Measurements from ENCODE around the gene ZHX3. TPM values are rescaled to one million over a fixed set of nuclear protein-coding genes. Genes with fewer than 3 reads are reported as not detected.

The ZHX3 gene
- total RNA-seq, 1 experiment from 2014 or later: 24.6 TPM

- H3K4me3 ChIP-seq (ENCODE audit: low read depth, low read length): no peak overlapping the region
- Mint-ChIP-seq H3K27ac (ENCODE audit: unreplicated experiment) (no peak overlapping the region), H3K27me3 (ENCODE audit: insufficient read depth, unreplicated experiment) (no peaks in the 10 kb centered on the region), H3K36me3 (ENCODE audit: insufficient read depth, unreplicated experiment) (peaks cover 76% of the 10 kb centered on the region), H3K4me3 (ENCODE audit: unreplicated experiment) (no peak overlapping the region), H3K4me1 (ENCODE audit: low read depth, unreplicated experiment) (no peaks in the 10 kb centered on the region), H3K9me3 (ENCODE audit: unreplicated experiment) (no peaks in the 10 kb centered on the region)
- no peaks in the 10 kb centered on the region for H3K9me3 ChIP-seq
- TF ChIP-seq CTCF (IDR thresholded peaks at IDR 0.05; ENCODE audit: insufficient read depth in 1 of 2, low read depth in 1 of 2, low read length in 1 of 2, severe bottlenecking in 1 of 2, unreplicated experiment in 1 of 2): no peak
- H3K4me1 ChIP-seq: no peaks in the 10 kb centered on the region
- peak in 1 of 2 experiments; percentile 36 for DNase-seq
- H3K36me3 ChIP-seq (ENCODE audit: control insufficient read depth, insufficient read depth, low read length): peaks cover 45% of the 10 kb centered on the region
- CTCF ChIA-PET: interaction anchor here (1.1 to 1.8 kb wide), 3 partner anchors 11 to 171 kb away, joined by 3 to 7 read pairs (median 3); partner anchors contain the start of gene LPIN3
- H3K27me3 ChIP-seq (replicated peaks; ENCODE audit: control insufficient read depth, insufficient read depth, low read length): no peaks in the 10 kb centered on the region
- BruUV-seq (replicated peaks): no TSS peak
- POLR2A ChIA-PET: no interaction called here
- intact Hi-C loops (cut with micrococcal nuclease; ENCODE audit: unreplicated experiment): no loop called here
These were observed 147.7 kb downstream of the ZHX3 start for GRCh38 chr20:41169791-41170351.

GRCh38 chr20:41169162-41169690 is 148.3 kb downstream of the ZHX3 start:
- Histone ChIP-seq H3K4me3 (ENCODE audit: low read depth, low read length) (no peak overlapping the region), H3K27me3 (replicated peaks; ENCODE audit: control insufficient read depth, insufficient read depth, low read length) (no peaks in the 10 kb centered on the region), H3K4me1 (no peaks in the 10 kb centered on the region), H3K9me3 (no peaks in the 10 kb centered on the region), H3K36me3 (ENCODE audit: control insufficient read depth, insufficient read depth, low read length) (peaks cover 44% of the 10 kb centered on the region)
- no peak for TF ChIP-seq CTCF (IDR thresholded peaks at IDR 0.05; ENCODE audit: insufficient read depth in 1 of 2, low read depth in 1 of 2, low read length in 1 of 2, severe bottlenecking in 1 of 2, unreplicated experiment in 1 of 2)
- no TSS peak for BruUV-seq (replicated peaks)
- peaks cover 76% of the 10 kb centered on the region for H3K36me3 Mint-ChIP-seq (ENCODE audit: insufficient read depth, unreplicated experiment)
- no peaks in the 10 kb centered on the region for H3K27me3 Mint-ChIP-seq (ENCODE audit: insufficient read depth, unreplicated experiment)
- POLR2A ChIA-PET: no interaction called here
- CTCF ChIA-PET: interaction anchor here (1.1 to 1.8 kb wide), 3 partner anchors 11 to 171 kb away, joined by 3 to 7 read pairs (median 3); partner anchors contain the start of gene LPIN3
- H3K27ac Mint-ChIP-seq (ENCODE audit: unreplicated experiment): no peak overlapping the region
- no peaks in the 10 kb centered on the region for H3K4me1 Mint-ChIP-seq (ENCODE audit: low read depth, unreplicated experiment)
- peak in 1 of 2 experiments; percentile 29 for DNase-seq
- intact Hi-C loops (cut with micrococcal nuclease; ENCODE audit: unreplicated experiment): no loop called here
- no peak overlapping the region for H3K4me3 Mint-ChIP-seq (ENCODE audit: unreplicated experiment)
- no peaks in the 10 kb centered on the region for H3K9me3 Mint-ChIP-seq (ENCODE audit: unreplicated experiment)

GRCh38 chr20:41168281-41169161 is 149.0 kb downstream of the ZHX3 start:
- BruUV-seq (replicated peaks): no TSS peak
- ChIA-PET CTCF (interaction anchor here (1.1 kb wide), 1 partner anchor 63 kb away, joined by 3 read pairs; no protein-coding TSS in a partner anchor), POLR2A (interaction anchor here (0.5 kb wide), 1 partner anchor 172 kb away, joined by 10 read pairs; the partner anchor contains the start of gene LPIN3)
- Histone ChIP-seq H3K4me1 (no peaks in the 10 kb centered on the region), H3K27me3 (replicated peaks; ENCODE audit: control insufficient read depth, insufficient read depth, low read length) (no peaks in the 10 kb centered on the region), H3K9me3 (no peaks in the 10 kb centered on the region), H3K36me3 (ENCODE audit: control insufficient read depth, insufficient read depth, low read length) (peaks cover 40% of the 10 kb centered on the region), H3K4me3 (ENCODE audit: low read depth, low read length) (no peak overlapping the region)
- no peak overlapping the region for H3K4me3 Mint-ChIP-seq (ENCODE audit: unreplicated experiment)
- peaks cover 76% of the 10 kb centered on the region for H3K36me3 Mint-ChIP-seq (ENCODE audit: insufficient read depth, unreplicated experiment)
- intact Hi-C loops (cut with micrococcal nuclease; ENCODE audit: unreplicated experiment): no loop called here
- H3K27me3 Mint-ChIP-seq (ENCODE audit: insufficient read depth, unreplicated experiment): no peaks in the 10 kb centered on the region
- TF ChIP-seq CTCF (IDR thresholded peaks at IDR 0.05; ENCODE audit: insufficient read depth in 1 of 2, low read depth in 1 of 2, low read length in 1 of 2, severe bottlenecking in 1 of 2, unreplicated experiment in 1 of 2): no peak
- no peaks in the 10 kb centered on the region for H3K9me3 Mint-ChIP-seq (ENCODE audit: unreplicated experiment)
- H3K27ac Mint-ChIP-seq (ENCODE audit: unreplicated experiment): no peak overlapping the region
- H3K4me1 Mint-ChIP-seq (ENCODE audit: low read depth, unreplicated experiment): no peaks in the 10 kb centered on the region
- peak in 1 of 2 experiments; percentile 35 for DNase-seq
